HG03060 (cell line): ENCODE data around the gene CRYBB1.

ENCODE experiments used
- ATAC-seq: cut with Tn5 transposase; IDR thresholded peaks from one replicate; pipeline ENCODE4 v1.9.1; 2021; ENCODE audit warnings: low read depth, moderate number of reproducible peaks; ENCODE audit not compliant: unreplicated experiment

CRYBB1 gene

DNA sequence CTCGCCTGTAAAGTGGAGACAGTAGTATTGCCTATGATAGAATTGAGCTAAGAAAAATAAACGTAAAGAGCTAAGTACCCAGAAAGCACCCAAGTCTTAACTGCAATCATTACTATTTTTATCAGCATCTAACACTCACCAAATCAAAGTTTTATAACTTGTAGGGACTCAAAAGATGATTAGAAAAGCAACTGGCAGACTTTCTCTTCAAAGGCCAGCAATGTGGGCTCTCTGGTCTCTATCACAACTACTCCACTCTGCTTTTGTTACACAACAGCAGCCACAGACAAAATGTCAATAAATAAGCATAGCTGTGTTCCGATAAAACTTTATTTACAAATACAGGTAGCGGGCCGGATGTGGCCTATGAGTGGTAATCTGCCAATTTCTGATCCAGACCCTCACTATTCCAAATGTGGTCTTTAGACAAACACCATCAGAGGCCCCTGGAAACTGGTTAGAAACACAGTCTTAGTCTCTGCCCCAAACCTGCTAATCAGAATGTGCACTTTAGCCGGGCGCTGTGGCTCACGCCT is 36.1 kb downstream of the CRYBB1 start:
- no peak for ATAC-seq

DNA sequence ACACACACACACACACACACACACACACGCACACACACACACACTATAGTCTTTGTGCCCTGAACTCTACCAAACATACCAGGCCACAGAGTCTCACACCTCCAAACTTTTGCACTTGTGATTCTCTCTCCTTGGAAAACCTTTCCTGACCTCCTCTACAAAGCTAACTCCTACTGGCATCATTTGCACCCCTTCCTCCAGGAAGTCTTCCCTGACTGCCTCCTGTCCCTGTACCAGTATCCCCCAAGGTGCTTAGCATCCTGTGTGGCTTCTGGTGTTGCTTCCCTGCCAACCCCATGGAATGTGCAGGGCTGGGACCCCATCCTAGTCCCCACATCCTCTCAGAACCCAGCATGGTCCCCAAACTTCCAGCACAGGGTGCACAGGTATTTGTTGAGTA is 36.8 kb downstream of the CRYBB1 start:
- ATAC-seq = no peak

GRCh38 chr22:26580240-26580962 is 37.4 kb downstream of the CRYBB1 start:
- no peak for ATAC-seq

- ATAC-seq = no peak
These were observed 38.4 kb downstream of the CRYBB1 start for GRCh38 chr22:26579331-26579886.

GRCh38 chr22:26577081-26577480 is 40.7 kb downstream of the CRYBB1 start:
- no peak for ATAC-seq

- no peak for ATAC-seq
These were observed 41.7 kb downstream of the CRYBB1 start for GRCh38 chr22:26576026-26576680.

DNA sequence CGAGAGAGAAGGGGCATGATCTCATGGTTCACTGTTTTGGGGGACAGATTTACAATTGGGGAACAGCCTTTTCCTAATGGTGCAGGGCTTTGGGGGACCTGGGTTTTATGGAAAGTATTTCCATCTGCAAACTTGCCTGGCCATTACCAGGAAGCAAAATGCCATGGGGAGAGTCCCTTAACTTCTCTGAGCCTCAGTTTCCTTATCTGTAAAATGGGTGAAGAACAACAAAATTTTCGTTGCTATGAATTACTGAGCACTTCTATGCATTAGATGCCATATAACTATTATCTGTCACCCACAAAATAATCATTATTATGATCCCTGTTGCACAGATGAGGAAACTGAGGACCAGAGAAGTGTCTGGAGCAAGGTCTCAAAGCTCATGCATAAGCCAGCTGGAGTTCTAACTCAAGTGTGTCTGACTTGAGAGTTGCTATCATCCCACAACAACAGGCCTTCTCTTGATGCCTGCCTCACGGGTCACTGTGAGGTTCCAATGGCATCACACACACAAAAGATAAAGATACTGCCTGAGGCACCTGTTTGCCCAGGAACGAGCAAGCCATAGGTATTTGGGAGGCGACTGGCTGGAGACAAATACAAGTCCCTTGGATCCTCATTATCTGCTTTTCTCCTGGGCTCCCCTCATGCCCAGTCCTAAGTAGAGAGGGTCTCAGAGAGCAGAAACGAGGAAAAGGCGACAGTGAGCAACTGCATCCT is 43.7 kb downstream of the CRYBB1 start:
- ATAC-seq = no peak

DNA sequence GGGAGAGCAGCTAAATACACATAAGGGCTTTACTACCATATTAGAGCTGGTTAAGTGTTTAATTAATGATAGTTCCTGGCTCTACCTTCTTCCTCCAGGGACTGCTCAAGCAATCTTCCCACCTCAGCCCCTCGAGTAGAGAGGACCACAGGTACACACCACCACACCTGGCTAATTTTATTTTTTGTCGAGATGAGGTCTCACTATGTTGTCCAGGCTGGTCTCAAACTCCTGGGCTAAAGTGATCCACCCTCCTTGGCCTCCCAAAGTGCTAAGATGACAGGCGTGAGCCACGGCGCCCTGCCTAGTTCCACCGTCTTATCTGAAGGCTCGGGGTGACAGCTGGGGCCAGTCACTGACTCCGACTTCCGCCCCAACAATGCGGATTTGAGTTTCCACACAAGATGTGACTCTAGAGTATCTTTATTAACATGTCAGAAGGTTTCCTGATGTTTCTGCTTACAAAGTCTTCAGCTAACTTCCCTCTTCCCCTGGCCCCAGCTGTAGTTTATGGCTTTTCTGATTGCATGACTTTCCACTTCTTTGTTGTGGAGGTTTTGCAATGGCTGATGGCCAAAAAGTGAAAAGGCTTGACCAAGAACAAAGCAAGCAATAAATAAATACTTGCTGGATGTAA is 44.7 kb downstream of the CRYBB1 start:
- no peak for ATAC-seq

- no peak for ATAC-seq
These were observed 46.8 kb downstream of the CRYBB1 start for GRCh38 chr22:26570864-26571525.

- no peak for ATAC-seq
These were observed 47.7 kb downstream of the CRYBB1 start for GRCh38 chr22:26570115-26570514.

GRCh38 chr22:26568207-26568706 is 49.6 kb downstream of the CRYBB1 start:
- no peak for ATAC-seq

DNA sequence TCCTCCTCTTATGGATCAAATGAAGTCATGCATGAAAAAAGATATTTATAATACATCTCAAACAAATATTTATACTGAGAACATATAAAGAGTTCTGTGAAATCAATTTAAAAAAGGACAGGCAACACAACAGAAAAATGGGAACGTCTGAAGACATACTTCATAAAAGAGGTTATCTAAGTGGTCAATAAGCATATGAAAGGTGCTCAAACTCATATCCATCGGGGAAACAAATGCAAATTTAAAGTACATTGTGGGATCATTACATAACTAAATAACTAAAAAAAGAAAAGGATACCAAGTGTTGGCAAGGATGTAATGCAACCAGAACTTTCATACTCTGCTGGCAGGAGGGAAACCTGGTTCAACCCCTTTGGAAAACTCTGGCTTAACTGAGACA is 50.2 kb downstream of the CRYBB1 start:
- ATAC-seq = no peak

DNA sequence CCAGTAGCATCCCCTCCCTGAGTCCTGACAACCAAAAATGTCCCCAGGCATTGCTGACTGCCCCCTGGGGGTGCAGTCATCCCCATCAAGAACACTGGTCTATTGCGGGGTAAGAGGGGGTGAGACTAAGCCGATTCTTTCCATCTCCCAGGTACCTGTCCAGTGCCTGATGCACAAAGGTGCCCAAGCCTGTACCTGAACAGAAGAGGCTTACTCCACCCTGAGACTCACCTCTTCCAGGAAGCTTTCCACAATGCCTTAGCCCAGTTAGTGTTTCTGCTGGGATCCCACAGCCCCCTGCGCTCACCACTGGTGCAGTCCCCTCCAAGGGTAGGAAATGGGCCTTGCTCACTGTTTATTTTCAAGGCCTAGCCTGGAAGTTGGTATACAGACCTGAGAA is 50.8 kb downstream of the CRYBB1 start:
- ATAC-seq = no peak

- ATAC-seq = no peak
These were observed 51.9 kb downstream of the CRYBB1 start for GRCh38 chr22:26565889-26566288.

GRCh38 chr22:26565181-26565580 is 52.6 kb downstream of the CRYBB1 start:
- ATAC-seq = no peak

GRCh38 chr22:26564672-26565071 is 53.2 kb downstream of the CRYBB1 start:
- ATAC-seq = no peak

GRCh38 chr22:26564181-26564580 is 53.6 kb downstream of the CRYBB1 start:
- ATAC-seq = no peak

DNA sequence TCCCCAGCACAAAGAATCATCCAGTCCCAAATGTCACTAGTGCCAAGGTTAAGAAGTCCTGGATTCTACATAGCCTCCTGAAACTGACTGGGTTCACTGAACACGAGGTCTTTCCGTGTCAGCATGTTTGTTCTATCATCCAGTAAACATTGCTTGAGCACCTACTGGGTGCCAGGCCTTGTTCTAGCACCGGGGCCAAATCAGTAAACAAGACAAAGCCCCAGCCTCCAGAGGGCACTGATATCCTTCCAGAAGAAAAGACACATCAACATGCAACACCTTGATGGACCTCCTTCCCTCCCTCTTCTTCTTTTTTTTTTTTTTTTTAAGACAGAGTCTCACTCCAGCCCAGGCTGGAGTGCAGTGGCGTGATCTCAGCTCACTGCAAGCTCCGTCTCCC is 54.8 kb downstream of the CRYBB1 start:
- ATAC-seq = no peak

DNA sequence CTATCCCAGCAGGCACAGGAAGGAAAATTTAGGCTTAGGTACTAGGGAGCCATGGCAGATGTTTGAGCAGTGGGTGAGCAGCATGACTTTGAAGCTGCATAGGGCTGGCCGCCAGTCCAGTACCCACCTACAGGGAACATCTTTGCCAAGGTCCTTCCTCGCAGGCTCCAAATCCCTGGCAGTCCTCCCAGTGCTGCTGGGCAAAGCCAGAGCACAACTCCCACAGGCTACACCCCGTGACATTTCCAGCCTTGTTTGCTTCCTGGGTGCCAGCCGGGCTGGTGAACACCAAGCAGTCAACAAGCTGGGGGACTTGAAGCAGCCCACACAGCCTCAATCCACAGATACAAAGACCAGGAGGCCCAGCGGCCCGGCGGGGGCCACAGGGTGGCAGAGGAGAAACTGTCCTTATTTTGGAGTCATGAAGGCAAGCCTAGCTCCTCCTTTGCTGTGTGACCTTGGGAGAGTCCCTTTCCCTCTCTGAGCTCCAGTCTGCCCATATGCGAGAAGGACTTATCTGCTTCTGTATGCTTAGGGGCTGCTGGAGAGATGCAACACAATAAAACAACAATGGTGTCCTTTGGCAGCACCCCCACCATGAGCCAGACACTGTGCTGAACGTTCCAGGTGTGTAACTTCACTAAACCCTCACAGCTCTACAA is 55.9 kb downstream of the CRYBB1 start:
- ATAC-seq = no peak
